Testis (tissue), 2 donors: ENCODE data around the gene PROSER3.

Source experiments
- POLR2A ChIP-seq: fragments of 450-650 bp; IDR thresholded peaks from one replicate; pipeline ENCODE4 v1.6.1; 2017; ENCODE audit warnings: antibody characterized with exemption, mild to moderate bottlenecking, moderate library complexity
- TF ChIP-seq, protein P1 (sequence below), 3 experiments: fragments of 450-650 bp in 2 of 3; fragments of 200-600 bp in 1 of 3; sonication (generic) in 1 of 3; IDR thresholded peaks; one replicate each; pipeline ENCODE4 v1.5.1; 2016 to 2019; ENCODE audit warnings: antibody characterized with exemption in 3 of 3, mild to moderate bottlenecking in 2 of 3, moderate library complexity in 1 of 3

DNA sequence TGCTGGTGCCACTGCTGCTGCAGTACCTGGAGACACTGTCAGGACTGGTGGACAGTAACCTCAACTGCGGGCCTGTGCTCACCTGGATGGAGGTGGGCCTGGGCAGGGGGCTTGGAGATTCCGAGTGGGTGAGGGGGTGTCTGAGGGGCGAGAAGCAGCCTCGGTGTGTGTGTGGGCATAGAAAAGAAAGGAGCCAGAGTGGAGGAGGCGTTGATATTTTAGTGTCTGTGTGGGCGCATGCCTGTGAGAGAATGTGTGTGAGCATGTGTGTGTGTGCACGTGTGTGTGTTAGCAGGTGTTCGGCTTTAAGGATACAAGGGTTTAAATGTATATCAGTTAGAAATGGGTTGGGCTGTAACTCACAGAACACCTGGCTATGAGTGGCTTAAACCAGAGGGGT lies 21.1 kb downstream of the PROSER3 start:
- TF ChIP-seq, protein P1, sequence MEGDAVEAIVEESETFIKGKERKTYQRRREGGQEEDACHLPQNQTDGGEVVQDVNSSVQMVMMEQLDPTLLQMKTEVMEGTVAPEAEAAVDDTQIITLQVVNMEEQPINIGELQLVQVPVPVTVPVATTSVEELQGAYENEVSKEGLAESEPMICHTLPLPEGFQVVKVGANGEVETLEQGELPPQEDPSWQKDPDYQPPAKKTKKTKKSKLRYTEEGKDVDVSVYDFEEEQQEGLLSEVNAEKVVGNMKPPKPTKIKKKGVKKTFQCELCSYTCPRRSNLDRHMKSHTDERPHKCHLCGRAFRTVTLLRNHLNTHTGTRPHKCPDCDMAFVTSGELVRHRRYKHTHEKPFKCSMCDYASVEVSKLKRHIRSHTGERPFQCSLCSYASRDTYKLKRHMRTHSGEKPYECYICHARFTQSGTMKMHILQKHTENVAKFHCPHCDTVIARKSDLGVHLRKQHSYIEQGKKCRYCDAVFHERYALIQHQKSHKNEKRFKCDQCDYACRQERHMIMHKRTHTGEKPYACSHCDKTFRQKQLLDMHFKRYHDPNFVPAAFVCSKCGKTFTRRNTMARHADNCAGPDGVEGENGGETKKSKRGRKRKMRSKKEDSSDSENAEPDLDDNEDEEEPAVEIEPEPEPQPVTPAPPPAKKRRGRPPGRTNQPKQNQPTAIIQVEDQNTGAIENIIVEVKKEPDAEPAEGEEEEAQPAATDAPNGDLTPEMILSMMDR (IDR thresholded peaks at IDR 0.05) = no peak
- TF ChIP-seq POLR2A = no peak
